Small intestine (tissue), 7 donors: ENCODE data around the gene PDK1. TPM values are rescaled to one million over a fixed set of nuclear protein-coding genes. Genes with fewer than 3 reads are reported as not detected.
"Not testable (repeated sequence)": the region's sequence is repeated elsewhere in the genome, so short reads cannot be mapped to it uniquely, and the experiment has no call there.

Experiments used
- DNase-seq, 2 donors: peaks; one replicate each; pipeline versions ENCODE4 v3.0.0 to v3.0.0-alpha.2; 2013
- FAIRE-seq: peaks from 2 replicates; lab custom pipeline; 2012; peaks lifted over from hg19 to GRCh38; lab: Jason Lieb, UNC
- H3K27ac ChIP-seq, 3 donors: one replicate each; pipeline ENCODE4 v1.5.1; 2013; ENCODE audit warnings: low read length in 2 of 3, mild to moderate bottlenecking in 2 of 3, control low read depth in 1 of 3, inconsistent platforms in 1 of 3, low read depth in 1 of 3, moderate library complexity in 1 of 3
- H3K27me3 ChIP-seq, 3 donors: one replicate each; pipeline ENCODE4 v1.6.1; 2013; ENCODE audit warnings: low read length in 3 of 3, inconsistent platforms in 1 of 3; ENCODE audit not compliant: control insufficient read depth in 3 of 3, insufficient read depth in 3 of 3
- H3K36me3 ChIP-seq, 3 donors: one replicate each; pipeline ENCODE4 v1.6.1; 2013; ENCODE audit warnings: low read length in 3 of 3, inconsistent platforms in 1 of 3, low read depth in 1 of 3, mild to moderate bottlenecking in 1 of 3, moderate library complexity in 1 of 3; ENCODE audit not compliant: control insufficient read depth in 3 of 3, insufficient read depth in 2 of 3
- H3K4me1 ChIP-seq, 3 donors: one replicate each; pipeline ENCODE4 v1.6.1; 2013; ENCODE audit warnings: low read length in 2 of 3, inconsistent platforms in 1 of 3, low read depth in 1 of 3, mild to moderate bottlenecking in 1 of 3, moderate library complexity in 1 of 3; ENCODE audit not compliant: control insufficient read depth in 3 of 3, insufficient read depth in 2 of 3
- H3K4me3 ChIP-seq, 3 donors: one replicate each; pipeline ENCODE4 v1.5.1; 2013; ENCODE audit warnings: low read length in 3 of 3, control low read depth in 1 of 3, inconsistent platforms in 1 of 3, low read depth in 1 of 3, mild to moderate bottlenecking in 1 of 3, moderate library complexity in 1 of 3
- H3K9me3 ChIP-seq, 2 donors: one replicate each; pipeline ENCODE4 v1.6.1; 2013; ENCODE audit warnings: low read depth in 1 of 2, low read length in 1 of 2; ENCODE audit not compliant: control insufficient read depth in 2 of 2, insufficient read depth in 1 of 2
- WGBS, 3 donors: extraction: QIAGEN DNeasy Blood & Tissue Kit; methylation state at CpG; one replicate each; pipeline ENCODE4 v1.1.7; 2013; 5-methylcytosine and 5-hydroxymethylcytosine counted together
- polyA plus RNA-seq, 4 donors: library from polyadenylated mRNA; stranded (reverse) in 3 of 4; unstranded in 1 of 4; fragments of 200-250 nt in 3 of 4; fragments of 120-200 nt in 1 of 4; gene quantifications; one replicate each; pipeline versions ENCODE4 v1.2.1 to v1.2.3, GENCODE V29; 2013
- donor health status: healthy with polysubstance abuse.
- donor health status: control.
- donor health status: control.
- donor health status: Bipolar disorder and iron deficiency.
- donor health status: healthy.

The PDK1 gene
- polyA plus RNA-seq, 4 donors, result 2.7 to 13.1 (median 4.8) TPM

DNA sequence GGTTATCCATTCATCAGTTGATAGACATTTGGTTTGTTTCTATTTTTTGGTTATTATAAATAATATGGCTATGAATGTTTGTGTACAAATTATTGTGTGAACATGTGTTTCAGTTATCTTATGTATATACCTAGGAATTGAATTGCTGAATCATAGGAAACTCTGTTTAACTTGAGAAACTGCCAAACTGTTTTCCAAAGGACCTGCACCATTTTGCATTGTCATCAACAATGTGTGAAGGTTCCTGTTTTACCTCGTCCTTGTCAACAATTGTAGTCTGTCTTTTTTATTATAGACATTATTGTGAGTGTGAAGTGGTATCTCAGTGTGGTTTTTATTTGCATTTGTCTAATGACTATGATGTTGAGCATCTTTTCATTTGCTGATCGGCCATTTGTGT is 17.1 kb downstream of the PDK1 start:
- Histone ChIP-seq H3K36me3 (peaks cover 0 to 13% (median 10%) of the 10 kb centered on the region in 3 donors), H3K4me3 (no peak overlapping the region), H3K27ac (no peak overlapping the region), H3K27me3 (no peaks in the 10 kb centered on the region), H3K4me1 (no peaks in the 10 kb centered on the region), H3K9me3 (peaks cover 0 to 12% of the 10 kb centered on the region in 2 donors)
- FAIRE-seq (no peak), DNase-seq (no peak)
- WGBS, 3 donors, result 83 to 90% (median 85%) methylated on average over 2 of the region's 2 CpGs

DNA sequence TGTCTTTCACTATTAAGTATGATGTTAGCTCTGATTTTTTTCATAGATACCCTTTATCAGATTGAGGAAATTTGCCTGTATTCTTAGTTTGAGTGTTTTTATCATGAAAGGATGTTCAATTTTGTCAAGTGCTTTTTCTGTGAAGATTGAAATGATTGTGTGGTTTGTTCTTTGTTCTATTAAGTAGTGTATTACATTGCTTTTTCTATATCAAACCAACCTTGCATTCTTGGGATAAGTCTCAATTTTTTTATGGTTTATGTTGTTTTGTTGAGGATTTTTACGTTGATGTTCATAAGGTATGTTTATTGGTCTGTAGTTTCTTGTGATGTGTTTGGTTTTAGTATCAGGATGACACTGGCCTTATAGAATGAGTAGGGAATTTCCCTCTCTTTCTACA is 19.1 kb downstream of the PDK1 start:
- Histone ChIP-seq H3K27ac (no peak overlapping the region), H3K36me3 (peaks cover 0 to 13% (median 6%) of the 10 kb centered on the region in 3 donors), H3K9me3 (peaks cover 1 to 16% of the 10 kb centered on the region in 2 donors), H3K4me1 (no peaks in the 10 kb centered on the region), H3K4me3 (no peak overlapping the region), H3K27me3 (no peaks in the 10 kb centered on the region)
- 93 to 94% (median 94%) methylated on average over 1 of the region's 1 CpG for WGBS, 3 donors
- no peak for DNase-seq
- no peak for FAIRE-seq

DNA sequence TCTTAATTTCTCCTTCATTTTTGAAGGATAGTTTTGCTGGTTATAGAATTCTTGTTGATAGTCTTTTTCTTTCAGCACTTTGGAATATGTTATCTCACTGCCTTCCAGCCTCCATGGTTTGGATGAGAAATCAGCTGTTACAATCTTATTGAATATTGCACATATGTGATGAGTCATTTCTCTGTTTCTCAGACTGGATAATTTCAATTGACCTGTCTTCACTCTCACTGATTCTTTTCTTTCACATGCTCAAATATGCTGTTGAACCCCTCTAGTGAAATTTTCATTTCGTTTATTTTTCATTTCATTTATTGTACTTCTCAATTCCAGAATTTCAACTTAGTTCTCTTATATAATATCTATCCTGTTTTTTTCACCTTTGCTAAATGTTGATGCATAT is 22.2 kb downstream of the PDK1 start:
- no peaks in the 10 kb centered on the region for H3K4me1 ChIP-seq
- FAIRE-seq (no peak), DNase-seq (no peak)
- H3K27me3 ChIP-seq, result no peaks in the 10 kb centered on the region
- 92 to 98% (median 96%) methylated on average over 1 of the region's 1 CpG for WGBS, 3 donors
- H3K9me3 ChIP-seq, result peaks cover 1 to 16% of the 10 kb centered on the region in 2 donors
- H3K36me3 ChIP-seq, result peaks cover 0 to 4% (median 0%) of the 10 kb centered on the region in 3 donors
- no peak overlapping the region for H3K4me3 ChIP-seq
- H3K27ac ChIP-seq, result no peak overlapping the region

DNA sequence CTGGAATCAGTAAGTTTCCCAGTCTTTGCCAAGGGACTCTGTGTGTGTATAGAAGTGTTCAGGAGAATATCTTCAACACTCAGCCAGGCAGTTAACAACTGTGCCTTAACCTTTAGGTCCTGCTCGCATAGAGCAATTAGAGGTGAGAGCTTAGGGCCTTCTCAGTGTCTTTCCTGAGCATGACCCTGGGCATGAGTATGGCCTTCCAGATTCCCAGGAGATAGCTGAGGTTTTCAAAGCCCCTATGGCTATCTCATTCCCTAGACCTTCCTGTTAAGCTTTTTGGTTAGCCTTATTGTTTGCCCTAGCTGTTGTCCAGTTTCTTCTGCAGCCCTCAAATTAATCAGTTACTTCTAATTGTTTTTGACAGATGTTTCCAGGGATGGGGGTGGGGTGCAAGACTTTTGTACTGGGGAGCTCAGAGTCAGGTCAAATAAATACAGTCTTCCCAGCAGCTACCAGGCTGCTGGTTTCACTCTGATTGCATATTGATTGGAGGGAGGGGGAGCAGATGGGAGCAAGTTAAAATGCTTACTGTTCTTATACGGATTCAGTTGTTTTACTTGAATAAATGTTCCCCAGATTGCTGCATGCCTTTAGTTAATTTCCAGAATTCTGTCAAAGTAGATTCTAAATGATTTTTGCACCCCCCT is 23.1 kb downstream of the PDK1 start:
- no peaks in the 10 kb centered on the region for H3K4me1 ChIP-seq
- H3K9me3 ChIP-seq, result peaks cover 1 to 14% of the 10 kb centered on the region in 2 donors
- 91 to 100% (median 96%) methylated on average over 2 of the region's 2 CpGs for WGBS, 3 donors
- DNase-seq (no peak), FAIRE-seq (no peak)
- no peak overlapping the region for H3K27ac ChIP-seq
- H3K4me3 ChIP-seq, result no peak overlapping the region
- peaks cover 0 to 4% (median 0%) of the 10 kb centered on the region in 3 donors for H3K36me3 ChIP-seq
- no peaks in the 10 kb centered on the region for H3K27me3 ChIP-seq

DNA sequence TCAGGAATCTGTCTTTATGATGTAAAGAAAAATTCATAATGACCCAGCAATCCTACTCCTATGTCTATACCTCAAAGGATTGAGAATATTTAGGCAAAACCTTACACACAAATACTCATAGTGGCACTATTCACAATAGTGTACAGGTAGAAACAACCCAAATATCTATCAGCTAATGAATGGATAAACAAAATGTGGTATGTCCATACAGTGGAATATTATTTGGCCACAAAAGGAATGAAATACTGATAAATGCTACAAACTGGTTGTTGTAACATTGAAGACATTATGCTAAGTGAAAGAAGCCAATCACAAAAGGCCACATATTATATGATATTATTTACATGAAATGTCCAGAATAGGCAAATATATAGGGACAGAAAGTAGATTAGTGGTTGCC is 24.7 kb downstream of the PDK1 start:
- H3K27ac ChIP-seq, result no peak overlapping the region
- H3K36me3 ChIP-seq, result peaks cover 0 to 5% (median 4%) of the 10 kb centered on the region in 3 donors
- peaks cover 1 to 10% of the 10 kb centered on the region in 2 donors for H3K9me3 ChIP-seq
- no peaks in the 10 kb centered on the region for H3K27me3 ChIP-seq
- DNase-seq (no peak), FAIRE-seq (no peak)
- no peaks in the 10 kb centered on the region for H3K4me1 ChIP-seq
- no peak overlapping the region for H3K4me3 ChIP-seq

DNA sequence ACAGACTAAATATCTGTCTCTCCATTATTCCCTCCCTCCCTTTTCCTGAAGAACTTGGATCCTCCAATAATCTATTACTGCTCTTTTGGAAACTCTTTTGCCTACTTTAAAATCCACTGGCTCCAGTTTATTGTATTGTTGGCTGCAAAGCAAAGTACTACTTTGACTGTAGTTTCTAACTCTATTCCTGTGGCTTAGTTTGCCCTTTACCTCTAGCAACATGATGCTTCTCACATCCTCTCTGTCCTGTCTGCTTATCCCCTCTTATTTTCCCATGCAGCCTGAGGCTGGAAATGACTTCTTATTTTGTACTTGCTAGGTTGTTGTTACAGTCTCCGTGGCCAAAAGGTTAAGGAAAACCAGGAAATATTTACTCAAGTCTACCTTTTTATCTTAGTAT is 26.8 kb downstream of the PDK1 start:
- FAIRE-seq, result no peak
- no peak overlapping the region for H3K4me3 ChIP-seq
- no peak overlapping the region for H3K27ac ChIP-seq
- H3K9me3 ChIP-seq, result peaks cover 1 to 4% of the 10 kb centered on the region in 2 donors
- H3K4me1 ChIP-seq, result no peaks in the 10 kb centered on the region
- no peak for DNase-seq
- peaks cover 4 to 16% (median 4%) of the 10 kb centered on the region in 3 donors for H3K36me3 ChIP-seq
- 63 to 72% (median 67%) methylated on average over 1 of the region's 1 CpG for WGBS, 3 donors
- H3K27me3 ChIP-seq, result no peaks in the 10 kb centered on the region

DNA sequence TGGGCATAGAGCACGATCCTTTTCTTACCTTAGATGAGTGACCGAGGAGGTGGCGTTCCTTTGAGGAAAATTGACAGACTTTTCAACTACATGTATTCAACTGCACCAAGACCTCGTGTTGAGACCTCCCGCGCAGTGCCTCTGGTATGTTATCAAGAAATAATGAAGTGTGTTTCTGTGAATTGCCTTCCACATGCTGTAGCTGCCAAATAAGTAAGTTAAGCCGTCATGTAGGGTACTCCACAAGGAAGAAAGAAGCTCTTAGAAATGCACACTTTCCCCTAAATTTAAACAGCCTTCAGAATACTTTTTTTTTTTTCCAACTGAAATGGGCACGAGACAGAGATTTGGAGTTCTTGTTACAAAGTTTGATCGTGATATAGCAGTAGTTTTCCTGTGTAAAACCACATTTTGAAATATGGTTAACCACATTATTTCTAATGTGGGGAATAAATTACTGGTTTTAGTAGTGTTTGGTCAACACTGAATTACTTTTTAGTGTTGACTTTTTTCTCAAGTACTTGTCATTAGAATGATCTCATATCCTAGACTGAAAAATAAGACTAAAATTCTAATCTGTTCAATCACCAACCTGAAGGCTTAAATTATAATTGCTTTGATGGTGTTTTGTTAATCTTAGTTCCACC is 30.5 kb downstream of the PDK1 start:
- no peak for DNase-seq

DNA sequence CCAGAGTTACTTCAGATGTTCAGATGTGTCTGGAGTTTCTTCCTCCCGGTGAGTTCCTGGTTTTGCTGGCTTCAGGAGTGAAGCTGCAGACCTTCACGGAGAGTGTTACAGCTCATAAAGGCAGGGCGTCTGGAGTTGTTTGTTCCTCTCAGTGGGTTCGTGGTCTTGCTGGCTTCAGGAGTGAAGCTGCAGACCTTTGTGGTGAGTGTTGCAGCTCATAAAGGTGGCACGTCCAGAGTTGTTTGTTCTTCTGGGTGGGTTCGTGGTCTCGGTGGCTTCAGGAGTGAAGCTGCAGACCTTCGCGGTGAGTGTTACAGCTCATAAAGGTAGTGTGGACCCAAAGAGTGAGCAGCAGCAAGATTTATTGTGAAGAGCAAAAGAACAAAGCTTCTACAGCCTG is 31.3 kb downstream of the PDK1 start:
- not testable (repeated sequence) for FAIRE-seq, H3K9me3 ChIP-seq, H3K4me3 ChIP-seq, H3K27me3 ChIP-seq, H3K27ac ChIP-seq, H3K4me1 ChIP-seq, DNase-seq
- H3K36me3 ChIP-seq, result peaks cover 2 to 28% (median 7%) of the 10 kb centered on the region in 3 donors
- WGBS, 3 donors, result 87 to 93% (median 92%) methylated on average over 9 of the region's 9 CpGs

More for the DNA sequence above, 30.5 kb downstream of the PDK1 start:
- Histone ChIP-seq H3K4me1 (no peaks in the 10 kb centered on the region), H3K27me3 (no peaks in the 10 kb centered on the region), H3K9me3 (no peaks in the 10 kb centered on the region), H3K36me3 (peaks cover 4 to 28% (median 7%) of the 10 kb centered on the region in 3 donors), H3K27ac (no peak overlapping the region), H3K4me3 (no peak overlapping the region)
- FAIRE-seq, result no peak
- 79 to 89% (median 88%) methylated on average over 9 of the region's 9 CpGs for WGBS, 3 donors
